Suprapubic skin (tissue), 4 donors: Measurements from ENCODE around the gene PTPN14.

ENCODE experiments used
- CTCF ChIP-seq, 2 donors: fragments of 200-600 bp in 1 of 2; fragments of 450-650 bp in 1 of 2; sonication (generic) in 1 of 2; IDR thresholded peaks; one replicate each; pipeline ENCODE4 v1.5.1; 2016 to 2019; ENCODE audit warnings: antibody characterized with exemption in 2 of 2, mild to moderate bottlenecking in 1 of 2, moderate library complexity in 1 of 2
- POLR2A ChIP-seq, 2 donors: fragments of 450-650 bp; IDR thresholded peaks; one replicate each; pipeline ENCODE4 v1.6.1; 2017; ENCODE audit warnings: antibody characterized with exemption in 2 of 2, mild to moderate bottlenecking in 2 of 2, moderate library complexity in 2 of 2
- POLR2AphosphoS5 ChIP-seq, 3 donors: sonication (generic); formaldehyde crosslinking; IDR thresholded peaks; one replicate each; pipeline ENCODE4 v1.6.1; 2017; ENCODE audit warnings: antibody characterized with exemption in 3 of 3

DNA sequence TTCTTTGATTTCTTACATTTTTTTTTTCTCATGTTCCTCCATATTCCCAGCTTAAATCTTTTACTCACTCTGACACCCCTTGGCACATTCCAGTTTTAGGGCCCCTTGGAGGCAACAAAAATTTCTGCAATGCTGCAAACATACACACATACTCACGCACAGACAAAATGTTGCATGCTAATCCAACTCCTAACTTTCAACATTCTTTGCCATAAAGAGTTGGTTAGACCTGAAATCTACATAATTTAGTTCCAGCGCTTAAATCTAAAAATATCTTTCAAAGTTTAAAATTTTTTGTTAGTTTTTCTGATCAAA lies 103.9 kb downstream of the PTPN14 start:
- TF ChIP-seq POLR2AphosphoS5 (IDR thresholded peaks at IDR 0.05) (no peak), CTCF (IDR thresholded peaks at IDR 0.05) (no peak), POLR2A (IDR thresholded peaks at IDR 0.05) (no peak)
